GM12801 (cell line): Measurements from ENCODE around the gene PIGU.

Experiments
- TF ChIP-seq, protein P1 (sequence below): IDR thresholded peaks from one replicate; pipeline ENCODE4 v1.5.1; 2011; ENCODE audit warnings: control low read depth; ENCODE audit not compliant: insufficient read length; ENCODE audit errors: extremely low read depth

Gene PIGU

DNA sequence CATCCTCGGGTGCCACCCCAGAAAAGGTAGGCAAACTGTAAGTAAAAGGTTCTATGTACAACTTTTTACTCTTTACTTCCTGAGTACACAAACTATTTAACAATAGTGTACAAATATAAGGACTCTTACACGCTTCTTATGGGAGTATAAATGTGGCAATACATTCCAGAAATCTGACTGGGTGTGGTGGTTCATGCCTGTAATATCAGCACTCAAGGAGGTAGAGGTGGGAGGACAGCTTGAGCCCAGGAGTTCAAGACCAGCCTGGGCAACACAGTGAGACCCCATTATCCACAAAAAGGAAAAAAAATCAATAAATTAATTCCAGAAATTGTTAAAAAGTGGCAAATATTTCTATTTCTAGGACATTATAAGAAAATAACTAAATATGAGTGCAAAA is 48.9 kb downstream of the PIGU start:
- TF ChIP-seq, protein P1, sequence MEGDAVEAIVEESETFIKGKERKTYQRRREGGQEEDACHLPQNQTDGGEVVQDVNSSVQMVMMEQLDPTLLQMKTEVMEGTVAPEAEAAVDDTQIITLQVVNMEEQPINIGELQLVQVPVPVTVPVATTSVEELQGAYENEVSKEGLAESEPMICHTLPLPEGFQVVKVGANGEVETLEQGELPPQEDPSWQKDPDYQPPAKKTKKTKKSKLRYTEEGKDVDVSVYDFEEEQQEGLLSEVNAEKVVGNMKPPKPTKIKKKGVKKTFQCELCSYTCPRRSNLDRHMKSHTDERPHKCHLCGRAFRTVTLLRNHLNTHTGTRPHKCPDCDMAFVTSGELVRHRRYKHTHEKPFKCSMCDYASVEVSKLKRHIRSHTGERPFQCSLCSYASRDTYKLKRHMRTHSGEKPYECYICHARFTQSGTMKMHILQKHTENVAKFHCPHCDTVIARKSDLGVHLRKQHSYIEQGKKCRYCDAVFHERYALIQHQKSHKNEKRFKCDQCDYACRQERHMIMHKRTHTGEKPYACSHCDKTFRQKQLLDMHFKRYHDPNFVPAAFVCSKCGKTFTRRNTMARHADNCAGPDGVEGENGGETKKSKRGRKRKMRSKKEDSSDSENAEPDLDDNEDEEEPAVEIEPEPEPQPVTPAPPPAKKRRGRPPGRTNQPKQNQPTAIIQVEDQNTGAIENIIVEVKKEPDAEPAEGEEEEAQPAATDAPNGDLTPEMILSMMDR: no peak

DNA sequence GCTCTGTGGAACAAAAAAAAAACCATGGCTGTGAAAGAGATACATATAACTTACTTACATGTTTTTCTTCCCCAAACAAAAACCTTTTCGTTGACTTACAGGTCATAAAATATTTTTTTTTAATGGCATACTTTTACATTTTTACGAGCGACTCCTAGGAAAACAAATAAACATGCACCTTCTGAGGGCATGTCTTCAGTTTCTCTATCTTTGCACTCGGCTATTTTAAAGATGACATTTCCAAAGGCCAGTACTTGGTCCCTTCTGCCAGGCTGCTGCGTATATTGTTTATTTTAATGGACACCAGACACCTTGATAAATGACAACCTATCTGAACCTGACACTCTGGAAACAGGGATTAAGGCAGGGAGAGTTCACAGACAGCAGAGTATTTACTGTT is 49.4 kb downstream of the PIGU start:
- TF ChIP-seq, protein P1: no peak

DNA sequence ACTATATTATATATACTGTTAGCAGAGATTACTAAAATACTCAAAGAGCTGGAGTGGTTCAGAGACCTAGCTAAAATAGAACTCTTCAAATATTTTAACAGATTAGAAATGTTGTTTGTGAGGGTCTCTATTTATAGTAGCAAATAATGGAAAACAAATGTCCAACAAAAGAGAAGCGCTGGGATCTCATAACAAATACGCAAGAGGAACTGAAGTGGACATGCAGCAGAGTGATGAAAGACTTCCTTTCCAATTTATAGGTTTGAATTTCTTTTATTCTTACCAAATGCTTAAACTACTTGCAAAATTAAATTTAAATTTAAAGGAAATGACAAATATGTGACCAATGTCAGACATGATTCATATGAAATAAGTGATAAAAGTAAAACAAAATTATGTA is 49.9 kb downstream of the PIGU start:
- TF ChIP-seq, protein P1: no peak

DNA sequence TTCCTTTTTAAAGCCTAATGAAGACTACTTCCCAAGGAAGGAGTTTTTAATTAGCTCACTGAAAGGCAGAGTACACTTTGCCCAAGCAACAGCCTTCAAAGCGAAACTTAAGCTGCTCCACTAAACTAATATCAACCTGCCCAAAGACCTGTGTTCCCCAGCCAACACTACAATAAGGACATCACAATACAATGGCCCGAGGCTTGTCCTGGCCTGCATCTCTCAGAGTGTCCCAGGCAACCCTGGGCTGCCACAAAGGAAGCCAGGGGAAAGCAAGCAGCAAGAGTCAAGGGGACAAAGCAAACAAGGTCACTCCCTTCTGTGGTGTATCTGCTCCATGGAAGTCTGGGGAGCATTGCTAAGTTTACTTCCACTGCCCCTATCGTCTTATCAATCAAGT is 52.3 kb downstream of the PIGU start:
- TF ChIP-seq, protein P1: no peak

DNA sequence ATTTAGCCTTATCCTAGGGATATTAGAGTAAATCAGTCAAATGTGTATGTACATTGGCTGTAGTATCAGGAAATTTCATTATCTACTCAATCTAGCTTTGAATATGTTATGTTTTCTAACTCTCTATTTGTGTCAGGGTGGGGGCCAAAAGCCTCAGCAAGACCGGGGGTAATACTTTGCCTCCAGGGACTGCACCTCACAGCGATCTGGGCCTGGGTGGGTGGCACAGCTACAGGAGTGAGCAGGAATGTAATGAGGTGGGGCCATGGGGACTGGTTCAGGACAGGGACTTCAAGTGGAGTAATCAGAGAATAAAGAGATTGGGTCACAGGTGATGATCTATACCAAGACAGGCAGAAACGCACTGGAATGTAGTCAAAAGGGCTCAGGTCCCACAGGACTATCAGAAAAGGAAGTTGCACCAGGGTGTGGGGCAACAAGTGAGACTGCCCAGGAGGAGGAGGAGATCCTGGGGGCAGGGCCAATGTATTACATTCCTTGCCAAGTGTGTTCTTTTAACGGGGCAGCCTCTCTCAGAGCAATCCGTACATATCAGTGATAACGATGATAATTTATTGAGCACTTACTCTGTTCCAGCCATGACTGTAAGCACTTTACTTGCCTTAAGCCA is 54.0 kb downstream of the PIGU start:
- TF ChIP-seq, protein P1: no peak

DNA sequence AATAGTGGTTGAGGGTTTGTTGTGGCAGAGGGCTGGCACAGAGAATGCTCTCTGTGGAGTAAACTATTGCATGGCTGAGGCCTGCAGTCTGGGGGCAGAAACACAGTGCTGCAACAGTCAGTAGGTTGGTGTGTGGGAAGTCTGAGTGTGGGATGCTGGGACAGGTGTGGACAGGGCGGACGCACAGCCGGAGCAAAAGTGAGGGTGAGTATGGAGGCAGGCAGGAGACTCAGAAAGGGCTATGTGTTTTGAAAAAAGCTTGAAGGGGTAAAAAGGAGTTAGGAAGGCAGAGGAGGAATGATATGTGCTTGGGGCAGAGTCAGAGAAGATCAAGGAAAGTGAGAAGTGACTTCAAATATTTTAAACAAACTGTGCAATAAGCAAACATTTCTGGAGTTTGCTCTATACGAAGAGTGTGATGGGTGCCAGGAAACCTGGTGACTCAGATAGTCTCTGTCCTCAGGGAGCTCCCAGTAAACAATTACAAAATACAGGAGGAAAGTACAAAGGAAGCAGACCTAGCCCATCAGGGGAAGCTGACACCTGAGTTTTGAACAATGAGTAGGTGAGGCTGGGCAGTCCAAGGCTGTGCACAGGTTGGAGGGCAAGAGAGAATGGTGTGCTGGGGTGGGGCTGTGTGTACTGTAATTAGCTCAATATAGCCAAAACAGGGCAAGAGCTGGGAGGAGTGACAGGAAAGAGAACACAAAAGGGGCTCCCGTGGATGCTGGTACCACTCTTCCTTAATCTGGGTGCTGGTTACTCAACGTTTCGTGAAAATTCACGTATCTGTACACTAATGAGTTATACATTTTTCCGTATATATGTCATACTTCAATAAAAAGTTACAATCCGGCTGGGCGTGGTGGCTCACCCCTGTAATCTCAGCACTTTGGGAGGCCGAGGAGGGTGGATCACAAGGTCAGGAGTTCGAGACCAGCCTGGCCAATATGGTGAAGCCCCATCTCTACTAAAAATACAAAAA is 55.2 kb downstream of the PIGU start:
- TF ChIP-seq, protein P1: no peak

DNA sequence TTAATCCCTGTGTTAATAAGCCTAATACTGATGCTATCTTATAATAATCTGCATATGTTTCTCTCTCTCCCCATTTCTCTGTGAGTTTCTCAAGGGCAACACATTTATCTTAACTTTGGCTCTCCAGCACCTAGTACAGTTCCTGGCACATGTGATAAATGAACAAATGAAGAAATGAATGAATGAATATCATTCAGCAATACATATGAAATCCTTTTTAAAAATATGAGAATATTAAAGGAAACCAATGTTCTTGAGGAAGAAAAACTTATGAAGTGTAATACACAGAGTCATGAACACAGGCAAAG is 55.9 kb downstream of the PIGU start:
- TF ChIP-seq, protein P1: no peak
